ENCODE data around the gene ERC1.
"Not testable (repeated sequence)": the region's sequence is repeated elsewhere in the genome, so short reads cannot be mapped to it uniquely, and the experiment has no call there.

Gene ERC1

GRCh38 chr12:1073652-1074051 lies 82.6 kb downstream of the ERC1 start:
- DNase-seq (ENCODE audit: low read depth in 3 of 3), result no peak

GRCh38 chr12:1077036-1077803 lies 86.2 kb downstream of the ERC1 start:
- no peak for DNase-seq (ENCODE audit: low read depth in 3 of 3)

DNA sequence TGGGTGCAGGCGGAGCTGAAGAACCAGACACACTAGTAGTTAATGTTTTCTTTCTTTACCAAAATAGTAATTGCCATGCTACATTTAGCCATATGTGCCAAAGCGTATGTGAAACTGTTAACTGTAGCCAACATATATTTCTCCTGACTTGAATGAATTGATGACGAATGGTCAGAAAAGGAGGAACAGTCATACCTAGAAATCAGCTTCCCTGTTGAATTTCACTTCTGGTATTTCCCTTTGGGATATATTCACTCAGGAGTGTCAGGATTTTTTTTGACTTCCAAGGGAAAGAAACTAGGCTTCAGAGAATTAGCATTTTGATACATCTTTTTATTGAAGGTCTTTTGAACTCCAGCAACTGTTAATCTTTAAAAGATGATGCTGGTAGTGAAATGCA lies 87.0 kb downstream of the ERC1 start:
- DNase-seq (ENCODE audit: low read depth in 3 of 3), result no peak

DNA sequence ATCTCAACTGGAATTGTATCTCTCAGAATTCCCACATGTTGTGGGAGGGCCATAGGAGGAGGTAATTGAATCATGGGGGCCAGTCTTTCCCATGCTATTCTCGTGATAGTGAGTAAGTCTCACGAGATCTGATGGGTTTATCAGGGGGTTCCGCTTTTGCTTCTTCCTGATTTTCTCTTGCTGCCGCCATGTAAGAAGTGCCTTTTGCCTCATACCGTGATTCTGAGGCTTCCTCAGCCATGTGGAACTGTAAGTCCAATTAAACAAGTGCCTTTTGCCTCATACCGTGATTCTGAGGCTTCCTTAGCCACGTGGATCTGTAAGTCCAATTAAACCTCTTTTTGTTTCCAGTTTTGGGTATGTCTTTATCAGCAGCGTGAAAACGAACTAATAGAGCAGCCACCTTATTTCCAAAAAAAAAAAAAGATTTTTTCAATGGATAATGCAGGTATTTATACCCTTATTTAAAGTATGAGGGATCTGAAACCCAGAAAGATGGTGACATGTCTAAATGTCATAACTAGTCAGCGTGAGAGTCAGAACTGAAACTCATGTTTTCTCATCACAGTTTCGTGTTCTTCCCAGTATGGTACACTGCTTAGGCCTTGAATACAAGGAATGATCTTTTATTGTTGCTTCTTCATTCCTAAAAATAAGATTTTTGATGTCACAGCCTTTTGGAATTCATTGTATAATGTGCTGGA lies 89.6 kb downstream of the ERC1 start:
- DNase-seq (ENCODE audit: low read depth in 3 of 3), result no peak

- DNase-seq (ENCODE audit: low read depth in 3 of 3), result no peak
Measured at GRCh38 chr12:1083151-1083888, 92.3 kb downstream of the ERC1 start.

DNA sequence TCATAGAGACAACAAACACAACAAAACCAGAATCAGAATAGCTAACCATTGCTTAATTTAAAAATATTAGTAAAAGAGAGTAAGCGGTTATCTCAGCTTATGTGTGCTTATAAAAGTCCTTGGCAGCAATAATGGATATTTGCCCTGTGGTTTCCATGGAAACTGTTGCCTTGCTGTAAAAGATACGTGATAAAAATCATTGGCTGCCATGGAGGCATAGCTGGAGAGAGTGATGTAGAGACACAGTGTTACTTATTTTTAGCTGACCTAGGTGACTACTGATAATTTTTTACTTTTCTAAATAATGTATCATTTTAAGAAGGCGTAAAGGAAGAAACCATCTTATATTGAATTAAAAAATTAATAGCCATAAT lies 92.9 kb downstream of the ERC1 start:
- no peak for DNase-seq (ENCODE audit: low read depth in 3 of 3)

GRCh38 chr12:1091350-1091749 lies 100.3 kb downstream of the ERC1 start:
- DNase-seq (ENCODE audit: low read depth in 3 of 3), result no peak

GRCh38 chr12:1093166-1093751 lies 102.2 kb downstream of the ERC1 start:
- DNase-seq (ENCODE audit: low read depth in 3 of 3), result no peak

GRCh38 chr12:1094714-1095113 lies 103.7 kb downstream of the ERC1 start:
- DNase-seq (ENCODE audit: low read depth in 3 of 3), result no peak

GRCh38 chr12:1099158-1099557 lies 108.1 kb downstream of the ERC1 start:
- DNase-seq (ENCODE audit: low read depth in 3 of 3), result no peak

GRCh38 chr12:1099618-1100017 lies 108.6 kb downstream of the ERC1 start:
- DNase-seq (ENCODE audit: low read depth in 3 of 3), result not testable (repeated sequence)

DNA sequence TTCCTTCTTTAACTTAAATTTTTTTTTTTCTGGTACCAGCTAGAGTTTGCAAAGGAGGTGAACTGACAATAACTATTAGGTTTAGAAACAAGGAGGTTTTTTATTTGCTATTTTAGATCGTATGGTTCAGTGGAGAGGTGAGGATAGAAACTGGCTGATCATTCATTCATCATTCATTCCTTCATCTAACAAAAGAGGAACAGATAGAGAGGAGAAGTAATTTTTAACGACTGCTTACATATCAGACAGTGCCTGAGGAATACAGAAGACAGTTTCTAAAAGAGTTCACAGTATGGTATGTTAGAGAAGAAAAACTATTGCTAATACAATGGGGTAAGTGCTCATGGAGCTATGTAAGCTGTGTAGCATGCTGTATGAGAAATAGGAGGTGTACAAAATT lies 111.1 kb downstream of the ERC1 start:
- DNase-seq (ENCODE audit: low read depth in 3 of 3), result no peak

GRCh38 chr12:1102791-1103450 lies 111.9 kb downstream of the ERC1 start:
- DNase-seq (ENCODE audit: low read depth in 3 of 3), result no peak

GRCh38 chr12:1103632-1104031 lies 112.6 kb downstream of the ERC1 start:
- DNase-seq (ENCODE audit: low read depth in 3 of 3), result no peak

GRCh38 chr12:1104088-1104800 lies 113.2 kb downstream of the ERC1 start:
- DNase-seq (ENCODE audit: low read depth in 3 of 3), result no peak

DNA sequence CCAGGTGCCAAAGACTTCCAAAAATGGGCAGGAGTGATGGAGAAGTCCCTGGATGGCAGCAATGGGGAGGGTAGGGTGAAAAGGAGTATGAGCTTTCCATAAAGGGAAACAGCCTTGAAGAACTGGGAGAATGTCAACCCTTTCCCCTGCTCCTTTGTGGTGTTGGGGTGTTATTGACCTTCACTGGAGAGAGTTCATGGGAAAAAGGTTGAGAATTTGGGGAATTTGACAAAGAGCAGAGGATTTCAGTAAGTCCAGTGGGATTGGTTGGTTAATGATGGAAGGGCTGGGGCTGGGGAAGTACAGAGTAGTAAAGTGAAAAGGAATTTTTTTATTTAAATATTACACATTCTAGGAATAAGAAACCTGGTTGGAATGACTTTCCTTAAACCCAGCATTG lies 116.6 kb downstream of the ERC1 start:
- DNase-seq (ENCODE audit: low read depth in 3 of 3), result no peak

DNA sequence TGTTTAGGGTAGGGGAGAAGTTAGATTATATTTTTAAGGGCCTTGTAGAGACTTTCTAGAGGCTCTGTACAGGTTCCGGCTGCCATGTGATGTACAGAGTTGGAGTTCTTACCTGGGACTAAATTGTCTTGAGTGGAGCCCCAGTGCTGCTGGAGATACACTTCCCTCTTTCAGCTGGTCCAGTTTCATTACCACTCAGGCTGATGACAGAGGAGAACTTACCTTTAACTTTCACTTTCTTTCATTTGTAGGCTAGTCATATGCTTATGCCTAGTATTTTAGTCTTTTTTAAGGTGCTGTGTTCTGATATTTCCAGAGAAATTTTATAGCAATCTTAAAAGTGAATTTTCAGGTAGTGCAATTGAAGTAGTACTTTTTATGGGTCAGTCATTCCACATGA lies 117.3 kb downstream of the ERC1 start:
- DNase-seq (ENCODE audit: low read depth in 3 of 3), result no peak

DNA sequence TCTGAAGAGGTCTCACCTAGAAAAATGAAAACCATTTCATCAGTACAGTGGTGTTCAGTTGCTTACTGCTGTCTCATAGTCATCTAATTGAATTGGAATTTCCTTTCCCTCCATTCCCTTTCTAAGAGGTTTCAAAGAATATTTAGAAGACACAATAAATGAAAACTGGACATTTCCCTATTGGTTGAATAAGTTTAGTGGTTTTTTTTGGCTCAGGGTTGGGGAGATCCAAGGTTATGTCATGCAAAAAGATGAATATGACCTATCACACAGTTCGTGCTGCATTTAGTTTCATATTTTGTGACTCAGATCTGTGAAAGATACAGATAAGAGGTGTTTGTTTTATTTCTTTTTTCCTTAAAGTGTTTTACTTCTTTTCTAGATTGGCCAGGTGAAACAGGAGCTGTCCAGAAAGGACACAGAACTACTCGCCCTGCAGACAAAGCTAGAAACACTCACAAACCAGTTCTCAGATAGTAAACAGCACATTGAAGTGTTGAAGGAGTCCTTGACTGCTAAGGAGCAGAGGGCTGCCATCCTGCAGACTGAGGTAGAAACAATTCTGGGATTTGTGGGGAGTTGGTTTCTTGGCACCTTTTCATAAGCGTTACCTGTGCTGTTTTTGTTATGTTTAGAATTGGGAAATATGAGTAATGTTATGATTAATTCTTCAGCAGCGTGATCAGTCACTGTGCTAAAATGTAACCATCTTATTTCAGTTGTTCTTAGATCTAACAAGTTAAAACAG lies 124.6 kb downstream of the ERC1 start:
- no peak for DNase-seq (ENCODE audit: low read depth in 3 of 3)

DNA sequence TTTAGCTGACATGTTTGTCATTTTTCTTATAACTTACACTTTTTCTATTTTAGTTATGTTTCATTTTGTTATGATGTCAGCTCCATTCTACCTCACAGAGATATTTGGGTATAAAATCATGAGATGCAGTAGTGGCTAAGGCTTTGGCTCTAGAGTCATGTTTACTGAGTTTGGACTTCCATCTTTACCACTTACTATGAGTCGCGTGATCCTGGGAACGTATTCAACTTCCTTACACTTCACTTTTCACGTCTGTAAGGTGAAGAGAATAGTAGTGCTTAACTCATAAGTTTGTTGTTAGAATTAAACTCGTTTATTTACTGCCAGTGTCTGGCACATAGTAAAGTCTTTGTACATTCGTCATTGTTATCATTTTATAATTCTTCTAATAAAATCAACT lies 126.3 kb downstream of the ERC1 start:
- DNase-seq (ENCODE audit: low read depth in 3 of 3), result no peak

DNA sequence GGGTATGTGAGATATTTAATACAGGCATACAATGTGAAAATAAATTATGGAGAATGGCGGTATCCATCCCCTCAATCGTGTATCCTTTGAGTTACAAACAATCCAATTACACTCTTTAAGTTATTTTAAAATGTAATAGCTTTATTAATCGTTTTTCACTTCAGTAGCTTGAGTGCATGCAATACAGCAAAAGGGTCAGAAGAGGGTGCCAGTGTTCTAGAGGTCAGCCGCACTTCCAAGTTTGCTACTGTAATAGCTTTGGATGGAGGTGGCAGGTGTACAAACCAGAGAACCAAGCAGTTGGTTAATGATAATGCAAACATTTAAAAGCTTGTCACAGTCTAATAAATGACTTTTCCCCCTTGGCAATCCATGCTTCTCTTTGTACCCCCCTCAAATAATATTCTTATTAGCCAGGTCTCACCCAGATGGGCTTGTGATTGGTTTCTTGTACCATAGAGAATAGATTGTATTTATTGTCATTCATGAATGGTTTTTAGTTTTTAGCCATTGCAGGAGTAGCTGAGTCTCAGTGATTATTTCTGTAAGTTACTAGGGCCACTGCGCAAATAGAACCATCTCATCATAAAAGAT lies 127.0 kb downstream of the ERC1 start:
- peak; percentile 21 to 52 (median 35) for DNase-seq (ENCODE audit: low read depth in 3 of 3)
